SK-N-SH (cell line): Measurements from ENCODE around the gene EOLA1. TPM values are rescaled to one million over a fixed set of nuclear protein-coding genes. Genes with fewer than 3 reads are reported as not detected.

Source experiments
- CTCF ChIA-PET: fragments of 300-600, 350-600 bp; formaldehyde crosslinking; extraction: SDS; loops from one replicate; lab custom pipeline; 2021; lab: Yijun Ruan, JAX
- POLR2A ChIA-PET: fragments of 350-600 bp; sonication (Branson Sonifier 250); formaldehyde crosslinking; extraction: SDS; loops from one replicate; lab custom pipeline; 2020; ENCODE audit warnings: antibody characterized with exemption, inconsistent platforms; lab: Yijun Ruan, JAX
- DNase-seq: peaks from one replicate; pipeline ENCODE4 v3.0.0; 2012
- H2AFZ ChIP-seq: fragments of 200-600 bp; sonication (generic); 2 replicates; pipeline ENCODE4 v1.8.1; 2016; ENCODE audit warnings: antibody characterized with exemption, mild to moderate bottlenecking, low read depth
- H3F3A ChIP-seq: fragments of 200-600 bp; sonication (generic); replicated peaks from 2 replicates; pipeline ENCODE3; 2016; ENCODE audit warnings: antibody characterized with exemption, mild to moderate bottlenecking; ENCODE audit not compliant: insufficient read depth
- H3K27ac ChIP-seq, 2 experiments: fragments of 200-500 bp in 1 of 2; fragments of 200-600 bp in 1 of 2; sonication (Bioruptor generic) in 1 of 2; sonication (generic), shearing (Covaris generic) in 1 of 2; 2 replicates each; pipeline versions ENCODE4 v1.5.1 to v1.6.1; 2014 to 2016; ENCODE audit warnings: low read depth in 2 of 2, inconsistent platforms in 1 of 2, low read length in 1 of 2, mild to moderate bottlenecking in 1 of 2, mixed read lengths in 1 of 2
- H3K27me3 ChIP-seq: fragments of 200-600 bp; sonication (generic), shearing (Covaris generic); 2 replicates; pipeline ENCODE4 v1.6.1; 2016; ENCODE audit warnings: mixed run types; ENCODE audit not compliant: insufficient read depth
- H3K36me3 ChIP-seq, 2 experiments: fragments of 200-500 bp in 1 of 2; fragments of 200-600 bp in 1 of 2; sonication (Bioruptor generic) in 1 of 2; sonication (generic) in 1 of 2; replicated peaks in 1 of 2; 2 replicates each; pipeline versions ENCODE3 to v1.5.1; 2014 to 2016; ENCODE audit warnings: low read length in 1 of 2, mild to moderate bottlenecking in 1 of 2; ENCODE audit not compliant: insufficient read depth in 2 of 2, control insufficient read depth in 1 of 2
- H3K4me1 ChIP-seq, 2 experiments: fragments of 200-500 bp in 1 of 2; fragments of 200-600 bp in 1 of 2; sonication (Bioruptor generic) in 1 of 2; sonication (generic), shearing (Covaris generic) in 1 of 2; 2 replicates each; pipeline versions ENCODE4 v1.5.1 to v1.6.1; 2014 to 2016; ENCODE audit warnings: low read depth in 1 of 2, low read length in 1 of 2, mixed run types in 1 of 2; ENCODE audit not compliant: insufficient read depth in 2 of 2, control insufficient read depth in 1 of 2
- H3K4me2 ChIP-seq: fragments of 200-600 bp; sonication (generic), shearing (Covaris generic); 2 replicates; pipeline ENCODE4 v1.6.1; 2017; ENCODE audit warnings: mixed run types
- H3K4me3 ChIP-seq, 2 experiments: fragments of 200-500 bp in 1 of 2; fragments of 200-600 bp in 1 of 2; sonication (Bioruptor generic) in 1 of 2; sonication (generic), shearing (Covaris generic) in 1 of 2; 2 replicates each; pipeline versions ENCODE4 v1.5.1 to v1.8.1; 2014 to 2016; ENCODE audit warnings: low read depth in 2 of 2, inconsistent platforms in 1 of 2, low read length in 1 of 2, mild to moderate bottlenecking in 1 of 2, mixed read lengths in 1 of 2, moderate library complexity in 1 of 2
- H3K79me2 ChIP-seq: fragments of 200-600 bp; sonication (generic); 2 replicates; pipeline ENCODE4 v1.8.1; 2017; ENCODE audit warnings: mild to moderate bottlenecking; ENCODE audit not compliant: insufficient read depth
- H3K9ac ChIP-seq: fragments of 200-600 bp; sonication (generic); 2 replicates; pipeline ENCODE4 v1.6.1; 2017; ENCODE audit warnings: mixed run types
- H3K9me2 ChIP-seq: fragments of 200-600 bp; sonication (generic); 2 replicates; pipeline ENCODE4 v1.6.1; 2017; ENCODE audit warnings: mixed run types
- H3K9me3 ChIP-seq: fragments of 200-600 bp; sonication (generic); 2 replicates; pipeline ENCODE4 v1.6.1; 2017; ENCODE audit warnings: mixed run types, mild to moderate bottlenecking, moderate library complexity
- H4K20me1 ChIP-seq: fragments of 200-600 bp; sonication (generic); 2 replicates; pipeline ENCODE4 v1.6.1; 2017; ENCODE audit warnings: mild to moderate bottlenecking, mixed run types; ENCODE audit not compliant: insufficient read depth
- CHD2 ChIP-seq: fragments of 150-350 bp; IDR thresholded peaks from 2 replicates; pipeline ENCODE4 v1.6.1; 2018; ENCODE audit warnings: low read length; ENCODE audit not compliant: partially characterized antibody
- ELF1 ChIP-seq: IDR thresholded peaks from 2 replicates; pipeline ENCODE4 v1.4.0; 2012
- EP300 ChIP-seq, 2 experiments: IDR thresholded peaks; 2 replicates each; pipeline versions ENCODE4 v1.4.0 to v1.6.1; 2012; ENCODE audit warnings: borderline replicate concordance in 1 of 2, low read depth in 1 of 2, low read length in 1 of 2
- EZH2phosphoT487 ChIP-seq: fragments of 200-600 bp; sonication (generic); IDR thresholded peaks from 2 replicates; pipeline ENCODE4 v1.6.1; 2017; ENCODE audit warnings: low read depth, mixed run types, mild to moderate bottlenecking, antibody characterized with exemption, moderate library complexity, borderline replicate concordance
- FOSL2 ChIP-seq: IDR thresholded peaks from 2 replicates; pipeline ENCODE4 v1.4.0; 2012; ENCODE audit warnings: low read depth, mild to moderate bottlenecking, moderate library complexity, borderline replicate concordance
- FOXJ3 ChIP-seq: sonication (generic); formaldehyde crosslinking; IDR thresholded peaks from 2 replicates; pipeline ENCODE4 v1.5.1; 2020; ENCODE audit warnings: mild to moderate bottlenecking, missing genetic modification reagents
- GABPA ChIP-seq: IDR thresholded peaks from 2 replicates; pipeline ENCODE4 v1.4.0; 2012; ENCODE audit warnings: low read depth, mild to moderate bottlenecking
- GATA2 ChIP-seq: sonication (generic); formaldehyde crosslinking; IDR thresholded peaks from 2 replicates; pipeline ENCODE4 v1.5.0; 2020; ENCODE audit warnings: mild to moderate bottlenecking, missing genetic modification reagents
- MEF2A ChIP-seq: IDR thresholded peaks from 2 replicates; pipeline ENCODE4 v1.4.0; 2012; ENCODE audit warnings: low read depth, borderline replicate concordance
- MXI1 ChIP-seq: IDR thresholded peaks from 2 replicates; pipeline ENCODE4 v1.6.1; 2012; ENCODE audit warnings: mild to moderate bottlenecking, low read depth, low read length, improper control_type of control experiment
- NFIC ChIP-seq: IDR thresholded peaks from 2 replicates; pipeline ENCODE4 v1.4.0; 2012; ENCODE audit warnings: borderline replicate concordance
- NRF1 ChIP-seq: IDR thresholded peaks from 2 replicates; pipeline ENCODE4 v1.6.1; 2012; ENCODE audit warnings: low read depth, mild to moderate bottlenecking, low read length
- POLR2AphosphoS5 ChIP-seq: IDR thresholded peaks from 2 replicates; pipeline ENCODE4 v1.6.1; 2012; ENCODE audit warnings: low read depth, low read length
- RFX5 ChIP-seq: IDR thresholded peaks from 2 replicates; pipeline ENCODE4 v1.6.1; 2012; ENCODE audit warnings: mild to moderate bottlenecking, improper control_type of control experiment, low read length
- RXRA ChIP-seq: IDR thresholded peaks from 2 replicates; pipeline ENCODE4 v1.4.0; 2012; ENCODE audit warnings: low read depth, mild to moderate bottlenecking, borderline replicate concordance
- SIN3A ChIP-seq: IDR thresholded peaks from 2 replicates; pipeline ENCODE4 v1.6.1; 2012; ENCODE audit warnings: low read depth, mild to moderate bottlenecking, low read length, moderate library complexity, borderline replicate concordance
- SMC3 ChIP-seq: IDR thresholded peaks from 2 replicates; pipeline ENCODE4 v1.6.1; 2012; ENCODE audit warnings: low read depth, low read length, improper control_type of control experiment
- TAF1 ChIP-seq: IDR thresholded peaks from 2 replicates; pipeline ENCODE4 v1.6.1; 2012; ENCODE audit warnings: low read depth, mild to moderate bottlenecking, low read length, moderate library complexity, borderline replicate concordance
- TCF12 ChIP-seq: IDR thresholded peaks from 2 replicates; pipeline ENCODE4 v1.4.0; 2012
- YY1 ChIP-seq: IDR thresholded peaks from 2 replicates; pipeline ENCODE4 v1.4.0; 2012; ENCODE audit warnings: low read depth, mild to moderate bottlenecking
- WGBS: methylation state at CpG from one replicate; pipeline ENCODE4 v1.1.6; 2017; ENCODE audit warnings: low lambda C conversion rate; 5-methylcytosine and 5-hydroxymethylcytosine counted together
- polyA plus RNA-seq, 3 experiments: library from polyadenylated mRNA; depleted of rRNA; stranded (reverse); fragments of >200 nt; gene quantifications; 2 replicates each; pipeline ENCODE4 v1.2.3, GENCODE V29; 2012
- TF ChIP-seq, protein P1 (sequence below): IDR thresholded peaks from 2 replicates; pipeline ENCODE4 v1.4.0; 2012; ENCODE audit warnings: low read depth, borderline replicate concordance
- TF ChIP-seq, protein P2 (sequence below): IDR thresholded peaks from 2 replicates; pipeline ENCODE4; 2012
- TF ChIP-seq, protein P3 (sequence below): fragments of 150-350 bp; IDR thresholded peaks from 2 replicates; pipeline ENCODE4 v1.6.1; 2017; ENCODE audit warnings: antibody characterized with exemption, low read length, low read depth, borderline replicate concordance
- TF ChIP-seq, protein P4 (sequence below): fragments of 200-600 bp; sonication (generic); IDR thresholded peaks from 2 replicates; pipeline ENCODE4 v1.6.1; 2017; ENCODE audit warnings: antibody characterized with exemption, mild to moderate bottlenecking, moderate library complexity
- TF ChIP-seq, protein P5 (sequence below): IDR thresholded peaks from 2 replicates; pipeline ENCODE4 v1.4.0; 2012; ENCODE audit warnings: low read depth, borderline replicate concordance

Gene EOLA1
- polyA plus RNA-seq, 1 of the 3 experiments (the other 2 are of a cell fraction) = 16.3 TPM

DNA sequence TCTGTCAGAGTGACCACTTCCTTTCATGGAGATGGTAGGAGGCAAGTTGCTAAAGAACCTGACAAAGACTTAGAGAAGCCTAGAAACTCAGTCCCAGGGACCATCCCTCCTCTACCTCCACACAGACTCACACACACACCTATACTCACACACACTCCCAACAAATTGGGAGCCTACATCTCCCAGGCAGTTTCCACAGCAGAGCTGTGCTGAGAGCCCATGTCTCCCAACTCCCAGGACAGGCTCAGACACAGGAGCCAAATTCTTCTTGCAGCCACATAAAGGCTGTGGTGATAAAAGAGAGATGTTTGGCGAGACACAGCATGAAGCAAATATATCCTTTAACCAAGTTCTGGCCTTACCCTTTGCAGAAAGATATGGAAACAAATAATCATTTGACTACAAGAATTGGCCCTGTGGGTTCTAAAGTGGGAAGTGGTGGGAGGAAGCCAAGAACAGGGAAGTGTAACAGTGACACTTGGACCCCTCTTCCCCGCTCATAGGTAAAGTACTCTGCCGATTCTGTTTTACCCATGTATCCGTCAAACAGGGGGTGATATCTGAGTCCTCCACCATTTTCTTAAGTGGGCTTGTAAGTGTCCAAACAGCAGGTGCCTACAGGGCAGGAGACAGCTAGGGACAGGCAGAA is 24.7 kb upstream of the EOLA1 start (continued):
- TF ChIP-seq NRF1 (no peak), RXRA (no peak), YY1 (no peak), EZH2phosphoT487 (no peak), MXI1 (no peak), GABPA (no peak), EP300 (IDR thresholded peaks at IDR 0.05; ENCODE audit: borderline replicate concordance in 1 of 2, low read depth in 1 of 2, low read length in 1 of 2) (no peak), SMC3 (no peak)
- TF ChIP-seq, protein P1, sequence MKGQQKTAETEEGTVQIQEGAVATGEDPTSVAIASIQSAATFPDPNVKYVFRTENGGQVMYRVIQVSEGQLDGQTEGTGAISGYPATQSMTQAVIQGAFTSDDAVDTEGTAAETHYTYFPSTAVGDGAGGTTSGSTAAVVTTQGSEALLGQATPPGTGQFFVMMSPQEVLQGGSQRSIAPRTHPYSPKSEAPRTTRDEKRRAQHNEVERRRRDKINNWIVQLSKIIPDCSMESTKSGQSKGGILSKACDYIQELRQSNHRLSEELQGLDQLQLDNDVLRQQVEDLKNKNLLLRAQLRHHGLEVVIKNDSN = no peak
- TF ChIP-seq, protein P2, sequence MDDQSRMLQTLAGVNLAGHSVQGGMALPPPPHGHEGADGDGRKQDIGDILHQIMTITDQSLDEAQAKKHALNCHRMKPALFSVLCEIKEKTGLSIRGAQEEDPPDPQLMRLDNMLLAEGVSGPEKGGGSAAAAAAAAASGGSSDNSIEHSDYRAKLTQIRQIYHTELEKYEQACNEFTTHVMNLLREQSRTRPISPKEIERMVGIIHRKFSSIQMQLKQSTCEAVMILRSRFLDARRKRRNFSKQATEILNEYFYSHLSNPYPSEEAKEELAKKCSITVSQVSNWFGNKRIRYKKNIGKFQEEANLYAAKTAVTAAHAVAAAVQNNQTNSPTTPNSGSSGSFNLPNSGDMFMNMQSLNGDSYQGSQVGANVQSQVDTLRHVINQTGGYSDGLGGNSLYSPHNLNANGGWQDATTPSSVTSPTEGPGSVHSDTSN = no peak

DNA sequence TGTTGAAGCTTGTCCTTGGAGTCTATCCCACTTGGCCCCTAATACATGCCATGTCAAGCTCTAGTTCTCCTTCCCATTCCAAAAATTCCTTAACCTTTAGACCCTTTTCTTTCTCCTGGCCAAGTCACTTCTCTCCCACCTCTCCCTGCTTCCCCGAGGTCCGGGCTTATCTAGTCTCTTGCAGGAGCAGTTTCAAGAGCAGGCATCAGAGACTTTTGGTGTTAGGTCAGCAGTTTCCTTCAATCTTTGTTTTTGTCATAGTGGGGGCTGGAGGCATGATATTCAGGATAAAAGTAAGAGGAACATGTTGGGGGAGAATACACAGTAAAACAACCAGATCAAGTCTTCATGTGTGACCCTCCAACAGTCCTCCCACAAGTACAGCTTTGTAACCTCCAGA is 24.2 kb upstream of the EOLA1 start:
- ChIA-PET POLR2A (no interaction called here), CTCF (no interaction called here)
- H3K9me2 ChIP-seq = no peaks in the 10 kb centered on the region
- H3K36me3 ChIP-seq = no peaks in the 10 kb centered on the region
- no peak for DNase-seq
- no peaks in the 10 kb centered on the region; the same call in 1 of the 2 replicates for H3K27me3 ChIP-seq
- WGBS = 34% methylated on average over 2 of the region's 2 CpGs
- no peaks in the 10 kb centered on the region for H4K20me1 ChIP-seq
- H3K9ac ChIP-seq = no peak overlapping the region
- H3F3A ChIP-seq = no peaks in the 10 kb centered on the region
- H3K4me2 ChIP-seq = no peak overlapping the region
- H2AFZ ChIP-seq = no peak overlapping the region
- H3K27ac ChIP-seq = no peak overlapping the region
- H3K4me1 ChIP-seq = no peaks in the 10 kb centered on the region; a peak in 1 of 4 replicates
- TF ChIP-seq, protein P3, sequence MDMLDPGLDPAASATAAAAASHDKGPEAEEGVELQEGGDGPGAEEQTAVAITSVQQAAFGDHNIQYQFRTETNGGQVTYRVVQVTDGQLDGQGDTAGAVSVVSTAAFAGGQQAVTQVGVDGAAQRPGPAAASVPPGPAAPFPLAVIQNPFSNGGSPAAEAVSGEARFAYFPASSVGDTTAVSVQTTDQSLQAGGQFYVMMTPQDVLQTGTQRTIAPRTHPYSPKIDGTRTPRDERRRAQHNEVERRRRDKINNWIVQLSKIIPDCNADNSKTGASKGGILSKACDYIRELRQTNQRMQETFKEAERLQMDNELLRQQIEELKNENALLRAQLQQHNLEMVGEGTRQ = no peak
- no peak for TF ChIP-seq NRF1
- no peak for TF ChIP-seq GATA2
- TF ChIP-seq NFIC = no peak
- TF ChIP-seq, protein P4, sequence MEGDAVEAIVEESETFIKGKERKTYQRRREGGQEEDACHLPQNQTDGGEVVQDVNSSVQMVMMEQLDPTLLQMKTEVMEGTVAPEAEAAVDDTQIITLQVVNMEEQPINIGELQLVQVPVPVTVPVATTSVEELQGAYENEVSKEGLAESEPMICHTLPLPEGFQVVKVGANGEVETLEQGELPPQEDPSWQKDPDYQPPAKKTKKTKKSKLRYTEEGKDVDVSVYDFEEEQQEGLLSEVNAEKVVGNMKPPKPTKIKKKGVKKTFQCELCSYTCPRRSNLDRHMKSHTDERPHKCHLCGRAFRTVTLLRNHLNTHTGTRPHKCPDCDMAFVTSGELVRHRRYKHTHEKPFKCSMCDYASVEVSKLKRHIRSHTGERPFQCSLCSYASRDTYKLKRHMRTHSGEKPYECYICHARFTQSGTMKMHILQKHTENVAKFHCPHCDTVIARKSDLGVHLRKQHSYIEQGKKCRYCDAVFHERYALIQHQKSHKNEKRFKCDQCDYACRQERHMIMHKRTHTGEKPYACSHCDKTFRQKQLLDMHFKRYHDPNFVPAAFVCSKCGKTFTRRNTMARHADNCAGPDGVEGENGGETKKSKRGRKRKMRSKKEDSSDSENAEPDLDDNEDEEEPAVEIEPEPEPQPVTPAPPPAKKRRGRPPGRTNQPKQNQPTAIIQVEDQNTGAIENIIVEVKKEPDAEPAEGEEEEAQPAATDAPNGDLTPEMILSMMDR = no peak
- TF ChIP-seq FOXJ3 (CRISPR knock-in tag) = no peak
- TF ChIP-seq ELF1 = no peak
- TF ChIP-seq FOSL2 = no peak
- TF ChIP-seq MEF2A = no peak
- TF ChIP-seq SIN3A = no peak
- TF ChIP-seq CHD2 = no peak
- TF ChIP-seq TAF1 = no peak
- TF ChIP-seq POLR2AphosphoS5 = no peak
- TF ChIP-seq RFX5 = no peak
- no peak for TF ChIP-seq TCF12
- TF ChIP-seq, protein P1 = no peak
- TF ChIP-seq, protein P5, sequence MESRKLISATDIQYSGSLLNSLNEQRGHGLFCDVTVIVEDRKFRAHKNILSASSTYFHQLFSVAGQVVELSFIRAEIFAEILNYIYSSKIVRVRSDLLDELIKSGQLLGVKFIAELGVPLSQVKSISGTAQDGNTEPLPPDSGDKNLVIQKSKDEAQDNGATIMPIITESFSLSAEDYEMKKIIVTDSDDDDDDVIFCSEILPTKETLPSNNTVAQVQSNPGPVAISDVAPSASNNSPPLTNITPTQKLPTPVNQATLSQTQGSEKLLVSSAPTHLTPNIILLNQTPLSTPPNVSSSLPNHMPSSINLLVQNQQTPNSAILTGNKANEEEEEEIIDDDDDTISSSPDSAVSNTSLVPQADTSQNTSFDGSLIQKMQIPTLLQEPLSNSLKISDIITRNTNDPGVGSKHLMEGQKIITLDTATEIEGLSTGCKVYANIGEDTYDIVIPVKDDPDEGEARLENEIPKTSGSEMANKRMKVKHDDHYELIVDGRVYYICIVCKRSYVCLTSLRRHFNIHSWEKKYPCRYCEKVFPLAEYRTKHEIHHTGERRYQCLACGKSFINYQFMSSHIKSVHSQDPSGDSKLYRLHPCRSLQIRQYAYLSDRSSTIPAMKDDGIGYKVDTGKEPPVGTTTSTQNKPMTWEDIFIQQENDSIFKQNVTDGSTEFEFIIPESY = no peak
- no peak overlapping the region for H3K4me3 ChIP-seq
- no peaks in the 10 kb centered on the region for H3K9me3 ChIP-seq
- H3K79me2 ChIP-seq = no peaks in the 10 kb centered on the region
